Nephron (organoid): Measurements from ENCODE around the gene STON1.

Experiments used
- H3K27ac Mint-ChIP-seq, 3 experiments: 2 replicates each; pipeline ENCODE4 v1.8.0; 2020; ENCODE audit warnings: mixed read lengths in 3 of 3, mild to moderate bottlenecking in 2 of 3, moderate library complexity in 1 of 3
- H3K27me3 Mint-ChIP-seq: 2 replicates; pipeline ENCODE4 v1.8.0; 2021; ENCODE audit warnings: low read depth, mild to moderate bottlenecking, moderate library complexity, mixed read lengths
- H3K36me3 Mint-ChIP-seq: 2 replicates; pipeline ENCODE4 v1.8.0; 2020; ENCODE audit warnings: low read depth, mixed read lengths
- H3K4me1 Mint-ChIP-seq: 2 replicates; pipeline ENCODE4 v1.8.0; 2020; ENCODE audit warnings: mixed read lengths
- H3K4me3 Mint-ChIP-seq, 3 experiments: 2 replicates each; pipeline ENCODE4 v1.8.0; 2020; ENCODE audit warnings: mild to moderate bottlenecking in 3 of 3, mixed read lengths in 3 of 3, moderate library complexity in 2 of 3
- H3K9me3 Mint-ChIP-seq: 2 replicates; pipeline ENCODE4 v1.8.0; 2020; ENCODE audit warnings: mixed read lengths
- CTCF ChIP-seq, 3 experiments: fragments of 200-600 bp; sonication (generic); IDR thresholded peaks; one replicate each; pipeline ENCODE4 v1.5.0; 2021; ENCODE audit warnings: antibody characterized with exemption in 3 of 3; ENCODE audit not compliant: unreplicated experiment in 3 of 3

STON1 gene

GRCh38 chr2:48529194-48529593 is 760 bp upstream of the STON1 start:
- Mint-ChIP-seq H3K4me1 (peaks cover 55% of the 10 kb centered on the region), H3K9me3 (no peaks in the 10 kb centered on the region), H3K27me3 (no peaks in the 10 kb centered on the region), H3K27ac (peak overlapping the region; percentile 74 to 96 (median 87)), H3K4me3 (peak overlapping the region; percentile 94 to 98 (median 94)), H3K36me3 (peaks cover 5% of the 10 kb centered on the region)
- no peak for TF ChIP-seq CTCF (IDR thresholded peaks at IDR 0.05; ENCODE audit: unreplicated experiment in 3 of 3)

GRCh38 chr2:48529676-48530032 is 300 bp upstream of the STON1 start:
- H3K4me1 Mint-ChIP-seq, result peaks cover 56% of the 10 kb centered on the region
- peaks cover 5% of the 10 kb centered on the region for H3K36me3 Mint-ChIP-seq
- peak overlapping the region; percentile 94 to 98 (median 94) for H3K4me3 Mint-ChIP-seq
- H3K9me3 Mint-ChIP-seq, result no peaks in the 10 kb centered on the region
- H3K27me3 Mint-ChIP-seq, result no peaks in the 10 kb centered on the region
- peak overlapping the region; percentile 85 to 96 (median 87) for H3K27ac Mint-ChIP-seq
- no peak for TF ChIP-seq CTCF (IDR thresholded peaks at IDR 0.05; ENCODE audit: unreplicated experiment in 3 of 3)

- TF ChIP-seq CTCF (IDR thresholded peaks at IDR 0.05; ENCODE audit: unreplicated experiment in 3 of 3), result no peak
- peak overlapping the region; percentile 82 to 93 (median 86) for H3K27ac Mint-ChIP-seq
Observed at GRCh38 chr2:48531141-48531648, 1.2 kb downstream of the STON1 start.

GRCh38 chr2:48532174-48532573 is 2.2 kb downstream of the STON1 start:
- no peaks in the 10 kb centered on the region for H3K27me3 Mint-ChIP-seq
- no peaks in the 10 kb centered on the region for H3K9me3 Mint-ChIP-seq
- peaks cover 14% of the 10 kb centered on the region for H3K36me3 Mint-ChIP-seq
- peaks cover 45% of the 10 kb centered on the region for H3K4me1 Mint-ChIP-seq
- H3K4me3 Mint-ChIP-seq, result peak overlapping the region; percentile 91 to 98 (median 91)
- TF ChIP-seq CTCF (IDR thresholded peaks at IDR 0.05; ENCODE audit: unreplicated experiment in 3 of 3), result no peak
- peak overlapping the region; percentile 82 to 93 (median 86) for H3K27ac Mint-ChIP-seq

More at GRCh38 chr2:48531141-48531648, 1.2 kb downstream of the STON1 start:
- H3K4me1 Mint-ChIP-seq, result peaks cover 50% of the 10 kb centered on the region
- no peaks in the 10 kb centered on the region for H3K9me3 Mint-ChIP-seq
- peaks cover 12% of the 10 kb centered on the region for H3K36me3 Mint-ChIP-seq
- peak overlapping the region; percentile 91 to 98 (median 91) for H3K4me3 Mint-ChIP-seq
- H3K27me3 Mint-ChIP-seq, result no peaks in the 10 kb centered on the region

- Mint-ChIP-seq H3K4me1 (peaks cover 39% of the 10 kb centered on the region), H3K9me3 (no peaks in the 10 kb centered on the region), H3K27ac (peak overlapping the region; percentile 41 to 86 (median 65)), H3K27me3 (no peaks in the 10 kb centered on the region), H3K36me3 (peaks cover 16% of the 10 kb centered on the region), H3K4me3 (peak overlapping the region; percentile 52 to 74 (median 60))
- no peak for TF ChIP-seq CTCF (IDR thresholded peaks at IDR 0.05; ENCODE audit: unreplicated experiment in 3 of 3)
Observed at GRCh38 chr2:48532824-48533223, 2.9 kb downstream of the STON1 start.

GRCh38 chr2:48534781-48535180 is 4.8 kb downstream of the STON1 start:
- TF ChIP-seq CTCF (IDR thresholded peaks at IDR 0.05; ENCODE audit: unreplicated experiment in 3 of 3), result no peak

More at GRCh38 chr2:48534781-48535180, 4.8 kb downstream of the STON1 start:
- peaks cover 1% of the 10 kb centered on the region for H3K9me3 Mint-ChIP-seq
- no peaks in the 10 kb centered on the region for H3K27me3 Mint-ChIP-seq
- no peak overlapping the region for H3K4me3 Mint-ChIP-seq
- H3K36me3 Mint-ChIP-seq, result peaks cover 25% of the 10 kb centered on the region
- peaks cover 25% of the 10 kb centered on the region for H3K4me1 Mint-ChIP-seq
- H3K27ac Mint-ChIP-seq, result peak overlapping the region in 1 of 3 experiments; percentile 0
